Esophagus muscularis mucosa (tissue), 4 donors: ENCODE data around the gene SIPA1L3. TPM values are rescaled to one million over a fixed set of nuclear protein-coding genes. Genes with fewer than 3 reads are reported as not detected.
"Not testable (repeated sequence)": the region's sequence is repeated elsewhere in the genome, so short reads cannot be mapped to it uniquely, and the experiment has no call there.

Experiments used
- DNase-seq: peaks from one replicate; pipeline ENCODE4 v3.0.0-alpha.2; 2017; ENCODE audit errors: extremely low spot score
- H3K27ac ChIP-seq, 4 donors: fragments of 200-600 bp; sonication (generic); replicated peaks in 1 of 4; 1 replicate in 3 of 4; 2 replicates in 1 of 4; pipeline ENCODE4 v1.5.1; 2016 to 2019; ENCODE audit warnings: mild to moderate bottlenecking in 1 of 4
- H3K27me3 ChIP-seq, 4 donors: fragments of 200-600 bp; sonication (generic); one replicate each; pipeline versions ENCODE4 v1.5.1 to v1.6.0; 2016 to 2019
- H3K36me3 ChIP-seq, 4 donors: fragments of 200-600 bp; sonication (generic); one replicate each; pipeline ENCODE4 v1.5.1; 2016 to 2019
- H3K4me1 ChIP-seq, 4 donors: fragments of 200-600 bp; sonication (generic); one replicate each; pipeline ENCODE4 v1.5.1; 2016 to 2019
- H3K4me3 ChIP-seq, 4 donors: fragments of 200-600 bp; sonication (generic); 1 replicate in 2 of 4; 2 replicates in 2 of 4; pipeline ENCODE4 v1.5.1; 2016 to 2019; ENCODE audit warnings: mild to moderate bottlenecking in 4 of 4, moderate library complexity in 1 of 4
- H3K9me3 ChIP-seq, 4 donors: fragments of 200-600 bp; sonication (generic); 1 replicate in 3 of 4; 2 replicates in 1 of 4; pipeline ENCODE4 v1.5.1; 2016 to 2019
- CTCF ChIP-seq, 3 experiments: fragments of 200-600 bp in 2 of 3; fragments of 450-650 bp in 1 of 3; sonication (generic) in 2 of 3; IDR thresholded peaks; one replicate each; pipeline ENCODE4 v1.5.1; 2017 to 2019; ENCODE audit warnings: antibody characterized with exemption in 3 of 3, mild to moderate bottlenecking in 2 of 3, moderate library complexity in 1 of 3
- EP300 ChIP-seq: sonication (generic); formaldehyde crosslinking; IDR thresholded peaks from one replicate; pipeline ENCODE4 v1.6.1; 2017; ENCODE audit warnings: antibody characterized with exemption
- POLR2A ChIP-seq: fragments of 450-650 bp; IDR thresholded peaks from one replicate; pipeline ENCODE4 v1.6.1; 2017; ENCODE audit warnings: antibody characterized with exemption, moderate library complexity, mild to moderate bottlenecking, low read depth
- POLR2AphosphoS5 ChIP-seq, 2 donors: sonication (generic); formaldehyde crosslinking; IDR thresholded peaks; one replicate each; pipeline ENCODE4 v1.6.1; 2017; ENCODE audit warnings: antibody characterized with exemption in 2 of 2
- WGBS: methylation state at CpG from one replicate; pipeline ENCODE4 v1.1.5; 2018; 5-methylcytosine and 5-hydroxymethylcytosine counted together
- intact Hi-C: fragments of 100-400 bp; cut with DNase I; formaldehyde crosslinking; loops from one replicate; pipeline ENCODE4 v1.15.1; 2023
- total RNA-seq, 4 donors: library from RNA; depleted of rRNA; stranded (reverse); fragments of >200 nt; gene quantifications; one replicate each; pipeline versions ENCODE4 v1.1.0 to v1.2.1, GENCODE V29; 2016

The SIPA1L3 gene
- total RNA-seq, 4 donors from 2014 or later, result 10.4 to 17.9 (median 13.2) TPM

GRCh38 chr19:38068826-38069225 is 161.8 kb downstream of the SIPA1L3 start:
- WGBS, result 89% methylated on average over 6 of the region's 6 CpGs
- no peak overlapping the region for H3K27ac ChIP-seq
- TF ChIP-seq POLR2AphosphoS5 (IDR thresholded peaks at IDR 0.05) (no peak), CTCF (IDR thresholded peaks at IDR 0.05) (no peak), EP300 (no peak), POLR2A (no peak)

GRCh38 chr19:38070573-38070972 is 163.6 kb downstream of the SIPA1L3 start:
- H3K9me3 ChIP-seq, result no peaks in the 10 kb centered on the region
- no peaks in the 10 kb centered on the region for H3K27me3 ChIP-seq
- no peaks in the 10 kb centered on the region for H3K36me3 ChIP-seq
- 64% methylated on average over 2 of the region's 3 CpGs for WGBS
- no peaks in the 10 kb centered on the region for H3K4me1 ChIP-seq
- TF ChIP-seq POLR2AphosphoS5 (IDR thresholded peaks at IDR 0.05) (no peak), POLR2A (no peak), EP300 (no peak), CTCF (IDR thresholded peaks at IDR 0.05) (no peak)
- no peak overlapping the region for H3K27ac ChIP-seq
- intact Hi-C loops, result no loop called here
- no peak for DNase-seq
- H3K4me3 ChIP-seq, result no peak overlapping the region

More at GRCh38 chr19:38068826-38069225, 161.8 kb downstream of the SIPA1L3 start:
- no peaks in the 10 kb centered on the region for H3K36me3 ChIP-seq
- no peaks in the 10 kb centered on the region for H3K4me1 ChIP-seq
- no peaks in the 10 kb centered on the region for H3K9me3 ChIP-seq
- no peak overlapping the region for H3K4me3 ChIP-seq
- intact Hi-C loops, result no loop called here
- no peaks in the 10 kb centered on the region for H3K27me3 ChIP-seq
- no peak for DNase-seq

- H3K36me3 ChIP-seq, H3K27ac ChIP-seq, DNase-seq, intact Hi-C loops, H3K4me3 ChIP-seq, H3K9me3 ChIP-seq, H3K4me1 ChIP-seq, H3K27me3 ChIP-seq: not testable (repeated sequence)
- WGBS, result 98% methylated on average over 6 of the region's 6 CpGs
These were observed 164.0 kb downstream of the SIPA1L3 start for GRCh38 chr19:38071054-38071453.

GRCh38 chr19:38071647-38072046 is 164.6 kb downstream of the SIPA1L3 start:
- DNase-seq, result no peak
- no peaks in the 10 kb centered on the region for H3K4me1 ChIP-seq
- WGBS, result 97% methylated on average over 5 of the region's 5 CpGs
- no peaks in the 10 kb centered on the region for H3K36me3 ChIP-seq
- no peak overlapping the region for H3K4me3 ChIP-seq
- intact Hi-C loops, result no loop called here
- peaks cover 0 to under 1% (median 0%) of the 10 kb centered on the region in 4 donors for H3K9me3 ChIP-seq
- H3K27ac ChIP-seq, result no peak overlapping the region
- no peaks in the 10 kb centered on the region for H3K27me3 ChIP-seq
- no peak for TF ChIP-seq CTCF (IDR thresholded peaks at IDR 0.05)
- TF ChIP-seq POLR2A, result no peak
- no peak for TF ChIP-seq POLR2AphosphoS5 (IDR thresholded peaks at IDR 0.05)
- no peak for TF ChIP-seq EP300

- H3K36me3 ChIP-seq, result no peaks in the 10 kb centered on the region
- no peak for TF ChIP-seq POLR2AphosphoS5 (IDR thresholded peaks at IDR 0.05)
- TF ChIP-seq CTCF (IDR thresholded peaks at IDR 0.05), result no peak
- no peak for TF ChIP-seq POLR2A
- TF ChIP-seq EP300, result no peak
- H3K9me3 ChIP-seq, result peaks cover 0 to 8% (median 0%) of the 10 kb centered on the region in 4 donors
- H3K4me1 ChIP-seq, result no peaks in the 10 kb centered on the region
- 89% methylated on average over 15 of the region's 18 CpGs for WGBS
- intact Hi-C loops, result no loop called here
- H3K27me3 ChIP-seq, result no peaks in the 10 kb centered on the region
- DNase-seq, result no peak
- H3K27ac ChIP-seq, result no peak overlapping the region
- no peak overlapping the region for H3K4me3 ChIP-seq
These were observed 166.1 kb downstream of the SIPA1L3 start for GRCh38 chr19:38072776-38073750.
